Loucy (cell line): Measurements from ENCODE around the gene IGSF22.

Experiments
- CTCF ChIP-seq: fragments of 200-600 bp; sonication (generic); conservative IDR thresholded peaks from 2 replicates; pipeline ENCODE4 v1.5.1; 2014; ENCODE audit warnings: mild to moderate bottlenecking, antibody characterized with exemption, low read length
- EZH2phosphoT487 ChIP-seq: fragments of 200-600 bp; IDR thresholded peaks from 2 replicates; pipeline ENCODE4 v1.6.1; 2018; ENCODE audit warnings: antibody characterized with exemption, mild to moderate bottlenecking, moderate library complexity, borderline replicate concordance

DNA sequence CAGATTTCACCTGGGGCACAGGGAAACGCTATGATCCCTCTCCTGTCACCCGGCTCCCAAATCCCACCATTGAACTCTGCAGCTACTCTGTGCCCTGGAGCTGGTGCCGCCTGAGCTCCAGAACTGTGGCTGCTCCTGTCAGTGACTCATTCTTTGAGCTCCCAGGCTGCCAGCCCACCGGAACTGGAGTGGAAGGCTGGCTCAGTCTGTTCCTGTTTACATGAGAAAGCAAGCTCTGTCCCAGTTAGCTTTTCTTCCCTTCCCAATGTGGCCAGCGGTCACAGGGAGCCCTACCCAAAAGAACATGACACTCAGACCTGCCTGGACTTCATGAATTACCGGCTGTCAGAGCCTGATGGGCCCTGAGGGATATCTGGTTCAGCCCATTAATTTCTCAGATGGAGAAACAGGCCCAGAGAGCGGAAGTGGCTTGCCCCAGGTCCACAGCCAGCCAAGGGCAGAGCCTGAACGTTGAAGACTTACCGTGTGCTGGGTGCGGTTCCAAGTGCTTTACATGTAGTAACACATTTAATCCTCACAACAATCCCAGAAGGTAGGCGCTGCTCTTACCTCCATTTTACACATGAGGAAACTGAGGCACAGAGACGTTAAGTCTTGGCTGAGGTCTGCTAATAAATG lies 23.8 kb upstream of the IGSF22 start:
- TF ChIP-seq CTCF = no peak
- TF ChIP-seq EZH2phosphoT487 = no peak
